Fibroblast of upper back skin (primary cell): ENCODE results near the gene ZDHHC7.
"Not testable (repeated sequence)": the region's sequence is repeated elsewhere in the genome, so short reads cannot be mapped to it uniquely, and the experiment has no call there.

Experiments
- DNase-seq: peaks from one replicate; pipeline ENCODE4 v3.0.0-alpha.2; 2013

ZDHHC7 gene

GRCh38 chr16:85042167-85042526 lies 30.8 kb upstream of the ZDHHC7 start:
- DNase-seq = no peak

DNA sequence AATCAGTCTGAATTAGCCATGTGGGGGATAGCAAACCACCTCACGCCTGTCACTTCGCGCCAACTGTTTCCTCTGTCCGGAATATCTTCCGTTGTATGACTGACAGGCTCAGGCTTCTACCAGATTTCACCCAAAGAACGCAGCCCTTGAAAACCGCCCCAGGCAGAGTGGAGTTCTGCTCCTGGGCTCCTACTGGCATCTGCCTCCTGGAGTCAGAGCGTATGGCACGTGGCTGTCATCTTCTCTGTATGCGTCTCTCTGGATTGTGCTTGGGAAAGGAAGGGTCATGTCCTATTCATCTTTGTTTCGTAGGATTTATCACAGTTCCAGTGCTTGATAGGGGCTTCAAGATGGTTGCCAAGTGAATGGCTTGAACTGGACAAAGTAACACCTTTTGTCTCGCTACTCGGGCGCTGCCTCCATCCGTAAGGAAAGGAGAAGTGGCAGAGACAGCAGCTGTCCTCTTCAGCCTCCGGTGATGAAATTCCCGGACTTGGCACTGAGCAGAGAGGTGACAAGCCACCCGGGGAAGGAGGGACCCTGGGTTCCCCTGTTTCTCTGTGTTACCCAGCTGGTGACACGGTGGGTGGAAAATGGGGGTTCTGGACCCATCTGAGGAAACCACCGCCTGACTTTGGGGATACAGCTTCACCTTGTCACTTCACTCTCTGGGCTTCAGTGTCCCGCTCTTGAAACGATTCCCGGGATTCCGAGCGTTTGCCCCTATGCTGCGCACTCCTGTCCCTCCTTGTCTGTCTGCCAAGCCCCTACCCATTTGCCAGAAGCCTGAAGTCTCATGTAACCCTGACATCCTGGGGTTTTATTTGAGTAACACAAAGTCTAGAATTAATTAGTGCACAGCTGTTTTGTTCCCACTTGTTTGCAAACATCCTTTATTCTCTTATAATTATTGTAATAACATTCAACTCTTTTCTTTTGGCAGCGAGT lies 30.2 kb upstream of the ZDHHC7 start:
- DNase-seq = no peak

- no peak for DNase-seq
Observed at GRCh38 chr16:85040685-85041084, 29.4 kb upstream of the ZDHHC7 start.

DNA sequence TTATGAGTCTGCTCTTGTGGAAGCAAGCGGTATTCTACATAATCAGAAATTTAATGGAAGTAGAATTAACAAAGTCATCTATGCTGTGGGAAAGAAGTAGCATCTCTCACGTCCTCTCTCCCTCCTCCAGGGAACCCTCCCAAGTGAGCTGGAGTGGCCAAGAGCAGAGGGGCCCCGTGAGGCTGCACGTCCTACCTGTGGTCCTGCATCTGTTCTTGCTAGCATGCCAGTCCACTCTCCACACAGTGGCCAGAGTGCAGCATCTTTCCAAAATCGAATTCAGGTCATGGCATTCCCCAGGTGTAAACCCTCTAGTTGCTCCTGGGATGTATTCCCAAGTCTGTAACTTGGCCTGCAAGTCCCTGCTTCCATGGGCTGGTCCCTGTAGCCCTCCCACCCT lies 26.4 kb upstream of the ZDHHC7 start:
- DNase-seq = no peak

GRCh38 chr16:85037050-85037410 lies 25.7 kb upstream of the ZDHHC7 start:
- peak; percentile 66 for DNase-seq

- no peak for DNase-seq
Observed at GRCh38 chr16:85036236-85037049, 25.1 kb upstream of the ZDHHC7 start.

GRCh38 chr16:85034591-85035433 lies 23.5 kb upstream of the ZDHHC7 start:
- no peak for DNase-seq

GRCh38 chr16:85033171-85033570 lies 21.8 kb upstream of the ZDHHC7 start:
- no peak for DNase-seq

GRCh38 chr16:85032187-85032586 lies 20.9 kb upstream of the ZDHHC7 start:
- not testable (repeated sequence) for DNase-seq

- no peak for DNase-seq
Observed at GRCh38 chr16:85031451-85031850, 20.1 kb upstream of the ZDHHC7 start.

DNA sequence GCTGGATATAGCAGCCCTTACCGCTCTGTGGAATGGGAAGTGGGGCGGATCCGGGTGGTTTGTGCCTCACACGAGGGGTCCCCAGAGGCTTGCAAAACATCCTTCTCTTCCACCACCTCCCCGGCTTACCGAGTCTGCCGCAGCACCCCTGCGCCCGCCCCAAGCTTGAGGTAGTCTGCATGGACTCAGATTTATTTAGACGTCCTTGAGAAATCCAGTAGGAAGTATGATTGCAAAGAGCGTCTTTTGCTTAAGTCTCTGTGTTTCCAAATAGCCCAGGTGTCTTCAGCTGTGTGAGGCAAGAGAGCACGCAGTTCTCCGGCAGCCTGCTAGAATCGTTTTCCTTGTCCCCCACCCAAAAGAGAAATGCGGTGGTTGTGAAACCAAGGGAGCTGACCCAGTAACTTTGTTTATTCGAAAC lies 18.7 kb upstream of the ZDHHC7 start:
- DNase-seq = no peak

DNA sequence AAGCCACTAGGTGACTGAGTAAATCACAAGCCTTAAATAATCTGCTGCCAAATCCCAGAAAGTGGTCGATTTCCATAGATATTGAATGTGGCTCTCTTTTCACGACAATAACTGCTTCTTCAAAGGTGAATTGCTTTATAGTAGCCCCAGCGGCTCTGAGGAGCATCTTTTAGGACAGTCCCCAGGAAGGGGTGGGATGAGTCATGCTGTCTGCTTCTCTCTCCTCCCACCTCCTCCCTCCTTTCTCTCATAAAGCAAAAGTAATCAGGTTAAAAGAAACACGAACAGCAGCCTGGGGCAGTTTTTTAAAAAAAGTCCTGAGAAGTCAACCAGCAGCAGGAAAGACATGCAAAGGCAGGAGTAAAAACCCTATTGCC lies 18.1 kb upstream of the ZDHHC7 start:
- DNase-seq = peak; percentile 32

DNA sequence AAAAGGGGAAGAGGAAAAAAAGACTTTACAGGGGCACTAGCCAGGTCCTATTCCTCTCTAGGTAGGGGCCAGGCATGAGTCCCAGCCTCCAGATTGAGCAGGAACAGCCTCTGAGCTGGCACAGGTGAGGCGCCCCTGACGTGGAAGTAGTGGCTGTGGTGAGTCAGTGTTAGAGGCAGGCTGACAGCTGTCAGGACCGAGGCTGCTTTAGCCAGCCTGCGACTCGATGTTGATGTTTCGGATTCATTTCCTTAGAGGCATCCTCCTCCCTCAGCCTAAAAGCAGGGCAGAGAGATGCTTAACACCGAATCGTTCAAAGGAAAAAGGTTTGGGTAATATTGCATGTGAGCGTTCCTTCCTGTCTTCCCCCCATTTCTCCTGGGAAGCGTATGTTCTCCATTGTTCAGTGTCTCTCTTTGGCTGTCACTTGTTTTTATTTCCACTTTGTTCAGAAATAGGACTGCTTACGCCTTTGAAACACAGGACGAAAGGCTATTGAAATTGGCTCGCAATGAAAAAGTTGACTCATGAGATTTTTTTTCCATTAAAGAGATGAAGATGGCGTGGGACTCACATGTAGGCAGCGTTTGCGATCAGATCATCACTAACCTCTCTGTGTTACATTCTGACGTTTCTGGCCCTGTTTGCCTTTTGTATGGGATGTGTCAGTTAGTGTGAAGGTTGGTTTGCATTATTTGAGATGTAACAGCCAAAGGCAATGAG lies 17.5 kb upstream of the ZDHHC7 start:
- peak; percentile 29 for DNase-seq

GRCh38 chr16:85027958-85028684 lies 16.8 kb upstream of the ZDHHC7 start:
- no peak for DNase-seq

DNA sequence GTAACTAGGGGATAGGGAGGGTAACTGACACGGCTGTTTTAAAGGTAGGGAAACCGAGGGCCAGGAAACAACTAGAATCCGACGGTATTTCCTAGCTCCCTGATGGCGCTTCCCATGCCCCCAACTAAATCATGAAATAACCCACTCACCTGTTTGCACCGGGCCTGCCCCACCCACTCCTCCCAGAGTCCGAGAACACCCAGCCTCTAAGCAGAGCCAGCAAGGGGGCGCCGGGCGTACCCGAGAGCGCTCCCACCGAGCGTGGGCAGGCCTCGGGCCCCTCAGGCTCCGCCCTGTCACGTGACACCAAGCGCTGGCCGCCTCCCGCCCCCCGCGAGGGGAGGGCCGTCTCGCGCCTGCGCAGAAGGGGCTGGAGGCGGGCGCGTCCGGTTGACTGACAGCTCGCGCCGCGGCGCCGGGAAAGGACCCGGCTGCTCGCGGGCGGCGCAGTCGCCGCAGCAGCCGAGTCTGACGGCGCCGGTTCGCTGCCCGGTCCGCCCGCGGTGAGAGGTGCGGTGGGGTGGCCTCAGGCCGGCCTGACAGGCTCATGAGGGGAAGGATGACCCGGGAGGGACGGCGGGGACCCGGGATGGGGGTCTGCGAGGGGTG lies 16.1 kb upstream of the ZDHHC7 start, which contains the start of gene KIAA0513:
KIAA0513 (plus strand) TSS at position 447 of the 609 bp plus-strand sequence. CDS start 39,277 bp downstream, outside the sequence.
- peak; percentile 92 for DNase-seq

DNA sequence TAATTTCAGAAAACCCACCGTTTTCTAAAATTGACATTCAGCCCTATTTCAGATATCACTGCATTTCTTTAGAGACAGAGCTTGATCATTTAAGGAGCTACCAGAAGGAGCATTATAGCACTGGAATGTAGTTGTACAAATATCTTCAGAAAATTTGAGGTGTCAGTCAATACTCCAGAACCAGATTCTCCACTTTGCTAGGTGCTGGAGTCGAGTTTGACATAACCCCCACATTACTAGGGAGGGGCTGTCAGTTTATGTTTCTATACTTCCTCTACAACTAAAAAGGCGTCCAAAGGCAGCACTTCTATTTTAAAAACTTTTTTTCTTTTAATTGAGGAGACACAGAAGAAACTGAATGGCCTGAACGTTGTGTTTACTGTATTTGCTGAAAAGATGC lies 15.4 kb upstream of the ZDHHC7 start:
- DNase-seq = no peak

GRCh38 chr16:85025781-85026653 lies 14.7 kb upstream of the ZDHHC7 start:
- DNase-seq = no peak

- no peak for DNase-seq
Observed at GRCh38 chr16:85019659-85020245, 8.4 kb upstream of the ZDHHC7 start.

DNA sequence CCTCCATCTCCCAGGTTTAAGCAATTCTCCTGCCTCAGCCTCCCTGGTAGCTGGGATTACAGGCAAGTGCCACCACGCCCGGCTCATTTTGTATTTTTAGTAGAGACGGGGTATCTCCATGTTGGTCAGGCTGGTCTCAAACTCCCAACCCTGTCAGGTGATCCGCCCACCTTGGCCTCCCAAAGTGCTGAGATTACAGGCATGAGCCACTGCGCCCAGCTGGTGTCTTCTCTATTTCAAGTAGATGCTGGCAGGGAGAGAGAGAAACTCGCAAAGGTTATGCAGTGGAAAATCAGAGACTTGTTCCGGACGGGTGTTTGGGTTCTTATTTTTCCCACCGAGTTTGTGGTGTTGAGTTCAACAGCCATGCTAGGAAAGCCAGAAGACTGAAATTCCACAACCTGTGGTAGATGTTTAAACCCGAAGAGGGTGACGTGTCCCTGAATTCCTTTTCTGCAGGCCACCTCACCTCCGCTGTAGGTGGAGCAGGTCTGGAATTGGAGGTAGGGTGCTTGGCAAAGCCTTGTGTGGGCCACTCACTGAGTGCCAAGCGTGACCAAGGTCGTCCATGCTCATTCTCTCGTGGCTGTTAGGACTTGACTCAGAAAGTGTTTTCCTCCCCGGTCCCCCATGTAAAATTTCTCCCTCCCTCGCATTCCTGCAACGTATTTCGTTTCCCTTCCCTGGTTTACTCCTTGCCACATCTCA lies 7.3 kb upstream of the ZDHHC7 start:
- no peak for DNase-seq
